Measurements from ENCODE around the gene TLL2.
A peak's percentile ranks its signal among the peaks of the same experiment; 100 is the strongest.

TLL2 gene

DNA sequence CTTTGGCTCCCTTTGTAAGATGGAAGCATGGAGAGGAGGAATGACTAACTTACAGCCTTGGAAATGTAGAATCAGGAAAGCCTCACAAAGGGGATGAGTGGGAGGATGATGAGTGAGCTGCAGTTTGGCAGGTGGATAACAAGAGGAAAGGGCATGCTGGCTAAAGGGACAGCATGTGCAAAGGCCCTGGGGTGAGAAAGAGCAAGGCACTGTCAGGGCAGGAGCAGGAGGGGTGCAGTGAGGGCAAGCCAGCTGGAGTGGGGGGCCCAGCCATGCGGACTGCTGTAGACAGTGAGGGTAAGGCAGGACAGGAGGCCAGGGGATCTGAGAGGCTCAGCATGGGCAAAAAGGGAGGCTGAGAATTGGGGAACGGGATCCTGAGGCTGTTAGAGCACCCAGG lies 20.5 kb downstream of the TLL2 start:
- no peak for TF ChIP-seq CTCF (IDR thresholded peaks at IDR 0.05; ENCODE audit: control extremely low read depth, extremely low read depth, low read depth, missing control alignments)
- CTCF ChIA-PET: no interaction called here
- POLR2A ChIA-PET: no interaction called here
- no peak for DNase-seq (ENCODE audit: extremely low spot score)

GRCh38 chr10:96491303-96491702 lies 22.4 kb downstream of the TLL2 start:
- no peak for DNase-seq (ENCODE audit: extremely low spot score)
- POLR2A ChIA-PET: no interaction called here
- CTCF ChIA-PET: interaction anchor here (0.8 to 4.6 kb wide), 9 partner anchors 8 to 657 kb away, joined by 3 to 22 read pairs (median 7); partner anchors contain the start of gene TLL2
- peak; percentile 34 for TF ChIP-seq CTCF (IDR thresholded peaks at IDR 0.05; ENCODE audit: control extremely low read depth, extremely low read depth, low read depth, missing control alignments)

DNA sequence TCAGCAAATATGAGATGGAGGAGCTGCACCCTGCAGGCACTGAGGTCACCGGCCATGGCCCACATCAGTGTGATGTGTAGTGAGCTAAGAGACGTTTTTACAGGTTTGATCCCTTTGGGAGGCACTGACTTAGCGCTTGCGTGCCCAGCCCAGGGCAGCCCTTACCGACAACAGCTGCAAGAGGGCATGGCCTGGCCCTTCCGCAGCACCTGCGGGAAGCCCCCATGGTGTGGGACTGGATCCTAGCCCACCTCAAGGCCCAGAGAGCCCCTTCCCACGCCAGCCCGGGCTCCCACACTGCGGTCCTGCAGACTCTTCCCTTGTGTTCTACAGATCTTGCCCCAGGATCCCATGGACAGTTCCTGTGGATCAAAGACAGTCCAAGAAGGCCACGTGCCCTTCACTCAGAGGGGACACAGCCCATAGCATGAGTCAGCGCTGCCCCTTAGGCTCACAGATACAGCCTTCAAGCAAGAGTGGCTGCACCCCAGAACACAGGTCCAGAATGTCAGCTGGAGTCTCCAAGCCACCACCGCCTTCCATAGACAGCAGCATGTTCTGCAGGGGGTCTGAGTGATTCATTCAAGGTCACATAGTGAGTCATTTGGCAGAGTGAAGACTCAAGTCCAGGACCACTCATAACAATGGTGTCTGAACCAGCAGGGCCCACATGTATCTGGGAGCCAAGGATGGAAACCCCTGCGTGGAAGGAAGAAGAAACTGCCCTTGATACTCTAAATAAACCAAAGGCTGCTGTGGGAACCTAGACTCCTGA lies 25.4 kb downstream of the TLL2 start:
- ChIA-PET POLR2A (no interaction called here), CTCF (interaction anchor here (1.3 to 4.6 kb wide), 3 partner anchors 25 to 118 kb away, joined by 3 to 22 read pairs (median 5); partner anchors contain the start of gene TLL2)

DNA sequence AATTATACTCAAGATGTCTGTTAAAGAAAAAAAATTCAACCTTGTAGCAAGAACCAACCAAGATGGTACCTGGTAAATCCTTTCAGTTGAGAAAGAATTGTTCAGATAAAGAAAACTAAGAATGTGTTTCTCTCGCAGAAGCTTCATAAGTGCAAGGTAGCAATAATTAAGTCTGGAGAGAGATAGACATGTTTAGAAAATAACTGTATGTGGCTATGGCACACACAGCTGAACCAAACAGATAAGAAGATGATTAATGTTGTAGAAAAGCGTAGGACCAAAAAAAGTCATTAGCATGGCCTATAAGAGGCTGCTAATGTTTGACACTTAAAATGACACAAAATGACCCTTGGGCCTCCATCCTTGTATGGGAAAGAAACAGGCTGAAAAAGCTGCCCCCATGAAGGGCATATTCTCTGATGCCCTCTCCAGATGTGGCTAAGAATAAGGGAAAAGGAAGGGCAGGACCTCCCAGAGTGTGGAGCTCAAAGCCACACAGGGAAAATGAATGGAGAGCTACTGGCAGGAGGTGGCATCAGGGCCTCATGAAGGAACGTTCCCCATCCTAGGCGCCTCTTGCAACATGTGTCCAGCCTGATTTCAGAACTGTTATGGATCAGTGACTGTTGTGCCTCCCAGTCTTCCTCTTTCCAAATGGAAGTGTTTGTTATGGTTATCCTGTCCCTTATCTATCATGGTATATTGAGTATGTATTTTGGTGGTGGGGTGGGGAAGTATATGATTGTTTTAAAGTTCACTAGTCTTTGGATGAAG lies 30.7 kb downstream of the TLL2 start:
- no peak for TF ChIP-seq CTCF (IDR thresholded peaks at IDR 0.05; ENCODE audit: control extremely low read depth, extremely low read depth, low read depth, missing control alignments)
- no peak for DNase-seq (ENCODE audit: extremely low spot score)
- POLR2A ChIA-PET: no interaction called here
- CTCF ChIA-PET: interaction anchor here (0.8 to 4.0 kb wide), 2 partner anchors 8 to 13 kb away, joined by 3 to 15 read pairs; no protein-coding TSS in a partner anchor

More for the DNA sequence above, 25.4 kb downstream of the TLL2 start:
- DNase-seq (ENCODE audit: extremely low spot score): no peak
- no peak for TF ChIP-seq CTCF (IDR thresholded peaks at IDR 0.05; ENCODE audit: control extremely low read depth, extremely low read depth, low read depth, missing control alignments)

DNA sequence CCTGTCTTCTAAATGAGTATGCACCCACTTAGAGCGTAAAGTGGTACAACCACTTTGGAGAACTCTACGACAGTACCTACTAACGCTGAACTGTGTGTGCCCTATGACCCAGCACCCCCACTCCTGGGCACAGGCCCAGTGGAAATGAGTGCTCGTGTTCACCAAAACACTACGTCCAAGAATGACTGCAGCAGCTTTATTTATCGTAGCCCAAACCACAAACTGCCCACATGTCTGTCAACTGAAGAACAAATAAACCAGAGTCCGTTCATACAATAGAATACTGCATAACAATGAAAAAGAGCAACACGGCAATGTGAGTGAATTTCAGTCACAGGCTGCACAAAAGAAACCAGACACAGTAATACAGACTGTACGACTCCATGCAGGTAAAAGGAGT lies 35.4 kb downstream of the TLL2 start:
- TF ChIP-seq CTCF (IDR thresholded peaks at IDR 0.05; ENCODE audit: control extremely low read depth, extremely low read depth, low read depth, missing control alignments): no peak
- DNase-seq (ENCODE audit: extremely low spot score): no peak
- ChIA-PET POLR2A (no interaction called here), CTCF (no interaction called here)

DNA sequence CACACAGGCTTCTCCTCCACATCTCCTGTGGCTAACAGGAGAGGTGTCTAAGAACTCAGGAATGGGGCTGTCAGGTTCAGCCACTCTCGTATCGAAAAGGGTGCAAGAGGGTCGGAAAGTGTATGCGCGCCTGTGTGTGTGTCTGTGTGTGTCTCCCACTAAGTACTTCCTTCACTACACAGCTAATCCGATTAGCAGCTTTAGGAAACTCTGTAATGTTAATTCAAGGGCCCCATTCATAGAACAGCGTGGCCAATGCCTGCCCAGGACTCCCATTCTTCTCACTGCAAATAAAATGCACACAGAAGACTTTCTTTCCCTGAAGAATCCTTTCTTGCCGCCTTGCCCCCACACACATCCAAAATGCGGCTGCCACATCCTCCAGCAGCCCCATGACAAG lies 39.9 kb downstream of the TLL2 start:
- TF ChIP-seq CTCF (IDR thresholded peaks at IDR 0.05; ENCODE audit: control extremely low read depth, extremely low read depth, low read depth, missing control alignments): no peak
- CTCF ChIA-PET: interaction anchor here (2.0 kb wide), 1 partner anchor 17 kb away, joined by 7 read pairs; no protein-coding TSS in a partner anchor
- no peak for DNase-seq (ENCODE audit: extremely low spot score)
- POLR2A ChIA-PET: no interaction called here

Data from GM10248 (cell line).